Measurements from ENCODE around the gene XYLT2. TPM values are rescaled to one million over a fixed set of nuclear protein-coding genes. Genes with fewer than 3 reads are reported as not detected.

The XYLT2 gene
- total RNA-seq, 4 donors from 2014 or later, result 23.5 to 41.3 (median 34.6) TPM

- TF ChIP-seq CTCF (IDR thresholded peaks at IDR 0.05) (no peak), POLR2A (IDR thresholded peaks at IDR 0.05) (no peak)
- 91 to 95% methylated on average over 11 of the region's 11 CpGs for WGBS, 2 donors
- intact Hi-C loops (cut with DNase I; ENCODE audit: low total_unique reads), result no loop called here
- H3K4me3 ChIP-seq (ENCODE audit: low read depth, poor library complexity, severe bottlenecking), result no peak overlapping the region
- no peak for DNase-seq (ENCODE audit: low spot score in 2 of 2)
Observed at GRCh38 chr17:50303051-50303450, 42.9 kb upstream of the XYLT2 start.

GRCh38 chr17:50303596-50303995 is 42.3 kb upstream of the XYLT2 start:
- DNase-seq (ENCODE audit: low spot score in 2 of 2), result no peak
- H3K4me3 ChIP-seq (ENCODE audit: low read depth, poor library complexity, severe bottlenecking), result no peak overlapping the region
- WGBS, 2 donors, result 81 to 83% methylated on average over 4 of the region's 4 CpGs
- intact Hi-C loops (cut with DNase I; ENCODE audit: low total_unique reads), result no loop called here
- TF ChIP-seq POLR2A (IDR thresholded peaks at IDR 0.05), result no peak
- no peak for TF ChIP-seq CTCF (IDR thresholded peaks at IDR 0.05)

GRCh38 chr17:50304781-50305404 is 41.0 kb upstream of the XYLT2 start:
- intact Hi-C loops (cut with DNase I; ENCODE audit: low total_unique reads), result no loop called here

GRCh38 chr17:50307654-50308053 is 38.3 kb upstream of the XYLT2 start:
- no peak for DNase-seq (ENCODE audit: low spot score in 2 of 2)
- TF ChIP-seq POLR2A (IDR thresholded peaks at IDR 0.05), result no peak
- H3K4me3 ChIP-seq (ENCODE audit: low read depth, poor library complexity, severe bottlenecking), result no peak overlapping the region
- intact Hi-C loops (cut with DNase I; ENCODE audit: low total_unique reads), result no loop called here
- WGBS, 2 donors, result 92 to 93% methylated on average over 4 of the region's 4 CpGs

More at GRCh38 chr17:50304781-50305404, 41.0 kb upstream of the XYLT2 start:
- TF ChIP-seq POLR2A (IDR thresholded peaks at IDR 0.05) (no peak), CTCF (IDR thresholded peaks at IDR 0.05) (no peak)
- no peak overlapping the region for H3K4me3 ChIP-seq (ENCODE audit: low read depth, poor library complexity, severe bottlenecking)
- WGBS, 2 donors, result 25 to 39% methylated on average over 7 of the region's 7 CpGs
- DNase-seq (ENCODE audit: low spot score in 2 of 2), result no peak

- no peak for DNase-seq (ENCODE audit: low spot score in 2 of 2)
- no peak overlapping the region for H3K4me3 ChIP-seq (ENCODE audit: low read depth, poor library complexity, severe bottlenecking)
- TF ChIP-seq CTCF (IDR thresholded peaks at IDR 0.05), result no peak
- TF ChIP-seq POLR2A (IDR thresholded peaks at IDR 0.05), result no peak
- WGBS, 2 donors, result 82 to 86% methylated on average over 4 of the region's 4 CpGs
- intact Hi-C loops (cut with DNase I; ENCODE audit: low total_unique reads), result no loop called here
Observed at GRCh38 chr17:50308666-50309065, 37.3 kb upstream of the XYLT2 start.

- intact Hi-C loops (cut with DNase I; ENCODE audit: low total_unique reads), result no loop called here
- DNase-seq (ENCODE audit: low spot score in 2 of 2), result no peak
- TF ChIP-seq CTCF (IDR thresholded peaks at IDR 0.05) (no peak), POLR2A (IDR thresholded peaks at IDR 0.05) (no peak)
- WGBS, 2 donors, result 63 to 65% methylated on average over 3 of the region's 3 CpGs
- no peak overlapping the region for H3K4me3 ChIP-seq (ENCODE audit: low read depth, poor library complexity, severe bottlenecking)
Observed at GRCh38 chr17:50310455-50311111, 35.3 kb upstream of the XYLT2 start.
